ENCODE results near the gene OMP. TPM values are rescaled to one million over a fixed set of nuclear protein-coding genes. Genes with fewer than 3 reads are reported as not detected.

OMP gene
- total RNA-seq, 6 donors from 2014 or later: 0.77 to 5.2 TPM; not detected in 4

- no peak overlapping the region for H3K27ac ChIP-seq
- 92 to 95% methylated on average over 6 to 8 of the region's 8 CpGs for WGBS, 2 donors
- ATAC-seq (ENCODE audit: low FRiP score in 2 of 2): no peak
- H3K4me3 ChIP-seq: no peak overlapping the region
- peaks cover 0 to 24% (median 11%) of the 10 kb centered on the region in 4 donors for H3K36me3 ChIP-seq
- no peak for TF ChIP-seq POLR2AphosphoS5 (IDR thresholded peaks at IDR 0.05)
- TF ChIP-seq EP300 (IDR thresholded peaks at IDR 0.05): no peak
- no peak for TF ChIP-seq CTCF (IDR thresholded peaks at IDR 0.05)
- H3K9me3 ChIP-seq: no peaks in the 10 kb centered on the region
- peaks cover 0 to 5% (median 3%) of the 10 kb centered on the region in 4 donors for H3K4me1 ChIP-seq
- no peaks in the 10 kb centered on the region for H3K27me3 ChIP-seq
- DNase-seq: no peak
Measured at GRCh38 chr11:77121876-77122575, 19.4 kb downstream of the OMP start.

- no peaks in the 10 kb centered on the region for H3K9me3 ChIP-seq
- DNase-seq (no peak), ATAC-seq (ENCODE audit: low FRiP score in 2 of 2) (no peak)
- H3K27me3 ChIP-seq: no peaks in the 10 kb centered on the region
- no peak overlapping the region for H3K27ac ChIP-seq
- WGBS, 2 donors: 93% methylated on average over 7 of the region's 7 CpGs; no CpG with 5 or more reads in 1 of the 2 donors
- no peak overlapping the region for H3K4me3 ChIP-seq
- no peak for TF ChIP-seq POLR2A (IDR thresholded peaks at IDR 0.05)
- TF ChIP-seq EP300 (IDR thresholded peaks at IDR 0.05): no peak
- TF ChIP-seq POLR2AphosphoS5 (IDR thresholded peaks at IDR 0.05): no peak
- no peak for TF ChIP-seq CTCF (IDR thresholded peaks at IDR 0.05)
- H3K4me1 ChIP-seq: peaks cover 5 to 12% (median 10%) of the 10 kb centered on the region in 4 donors
- peaks cover 0 to 24% (median 11%) of the 10 kb centered on the region in 4 donors for H3K36me3 ChIP-seq
Measured at GRCh38 chr11:77122576-77123212, 20.1 kb downstream of the OMP start.

- no peak overlapping the region for H3K4me3 ChIP-seq
- DNase-seq (no peak), ATAC-seq (ENCODE audit: low FRiP score in 2 of 2) (no peak)
- TF ChIP-seq EP300 (IDR thresholded peaks at IDR 0.05): no peak
- no peak for TF ChIP-seq POLR2AphosphoS5 (IDR thresholded peaks at IDR 0.05)
- TF ChIP-seq CTCF (IDR thresholded peaks at IDR 0.05): no peak
- TF ChIP-seq POLR2A (IDR thresholded peaks at IDR 0.05): no peak
- peaks cover 7 to 19% (median 16%) of the 10 kb centered on the region in 4 donors for H3K4me1 ChIP-seq
- no peaks in the 10 kb centered on the region for H3K27me3 ChIP-seq
- H3K27ac ChIP-seq: no peak overlapping the region
- H3K36me3 ChIP-seq: peaks cover 0 to 23% (median 7%) of the 10 kb centered on the region in 4 donors
- 96 to 100% methylated on average over 2 to 8 of the region's 8 CpGs for WGBS, 2 donors
- H3K9me3 ChIP-seq: no peaks in the 10 kb centered on the region
Measured at GRCh38 chr11:77123591-77123990, 21.0 kb downstream of the OMP start.

GRCh38 chr11:77124041-77124440 lies 21.4 kb downstream of the OMP start:
- H3K9me3 ChIP-seq: no peaks in the 10 kb centered on the region
- ATAC-seq (ENCODE audit: low FRiP score in 2 of 2): no peak
- no peak overlapping the region for H3K4me3 ChIP-seq
- TF ChIP-seq POLR2AphosphoS5 (IDR thresholded peaks at IDR 0.05): no peak
- TF ChIP-seq CTCF (IDR thresholded peaks at IDR 0.05): no peak
- TF ChIP-seq EP300 (IDR thresholded peaks at IDR 0.05): no peak
- no peak for TF ChIP-seq POLR2A (IDR thresholded peaks at IDR 0.05)
- no peaks in the 10 kb centered on the region for H3K27me3 ChIP-seq
- DNase-seq: no peak
- 86 to 88% methylated on average over 8 of the region's 8 CpGs for WGBS, 2 donors
- H3K4me1 ChIP-seq: peaks cover 7 to 19% (median 16%) of the 10 kb centered on the region in 4 donors
- H3K27ac ChIP-seq: no peak overlapping the region
- peaks cover 0 to 18% (median 7%) of the 10 kb centered on the region in 4 donors for H3K36me3 ChIP-seq
